ENCODE data around the gene CABP2. TPM values are rescaled to one million over a fixed set of nuclear protein-coding genes. Genes with fewer than 3 reads are reported as not detected.

The CABP2 gene
- total RNA-seq, 1 experiment from 2014 or later, result not detected

DNA sequence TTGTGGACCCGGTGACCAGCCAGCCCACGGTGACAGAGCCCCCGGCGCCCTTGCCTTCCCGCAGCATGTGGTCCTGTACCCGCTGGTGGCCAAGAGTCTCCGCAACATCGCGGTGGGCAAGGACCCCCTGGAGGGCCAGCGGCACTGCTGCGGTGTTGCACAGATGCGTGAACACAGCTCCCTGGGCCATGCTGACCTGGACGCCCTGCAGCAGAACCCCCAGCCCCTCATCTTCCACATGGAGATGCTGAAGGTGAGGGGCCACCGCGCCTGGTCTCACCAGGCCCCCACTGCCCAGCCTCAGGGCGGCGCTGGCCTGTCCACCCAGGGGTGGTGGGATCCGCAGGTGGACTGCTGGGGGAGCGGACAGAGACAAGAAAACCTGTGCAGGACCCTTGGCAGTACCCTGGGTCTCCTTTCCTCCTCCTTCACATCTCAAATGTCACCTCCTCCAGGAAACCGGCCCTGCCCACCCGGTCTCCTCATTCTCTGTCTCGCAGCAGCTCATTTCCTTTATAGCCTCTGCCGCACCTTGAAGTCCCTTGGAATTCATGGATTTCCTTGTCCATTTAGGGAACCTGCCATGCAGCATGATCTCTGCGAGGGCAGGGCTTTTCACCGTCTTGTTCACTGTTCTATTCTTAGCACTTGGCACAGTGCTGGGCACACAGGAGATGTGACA lies 33.9 kb downstream of the CABP2 start:
- DNase-seq, result no peak
- peak overlapping the region in 1 of 3 experiments; percentile 16; a peak in 1 of 7 replicates for H3K27ac Mint-ChIP-seq
- Histone ChIP-seq H3K4me2 (ENCODE audit: insufficient read depth, insufficient read length, low read length) (no peak overlapping the region), H3K9me3 (ENCODE audit: control insufficient read depth, low read depth, low read length) (no peaks in the 10 kb centered on the region), H3K56ac (ENCODE audit: insufficient read length, low read depth, low read length) (no peak overlapping the region), H3K18ac (ENCODE audit: insufficient read length, low read depth, low read length) (no peak overlapping the region), H3K79me1 (ENCODE audit: insufficient read depth, low read depth, low read length, poor library complexity, severe bottlenecking) (no peaks in the 10 kb centered on the region), H2BK120ac (ENCODE audit: low read depth, low read length, poor library complexity, severe bottlenecking) (no peak overlapping the region), H4K8ac (replicated peaks; ENCODE audit: insufficient read length, low read depth, low read length) (no peak overlapping the region), H3K9ac (ENCODE audit: extremely low read depth, insufficient read length, low read length) (no peak overlapping the region), H3K4me1 (ENCODE audit: insufficient read depth, low read length) (no peaks in the 10 kb centered on the region), H4K91ac (ENCODE audit: insufficient read length, low read depth, low read length) (no peak overlapping the region), H3K23ac (ENCODE audit: insufficient read length, low read depth, low read length) (no peak overlapping the region), H2AFZ (ENCODE audit: low read length) (no peak overlapping the region), H2BK15ac (ENCODE audit: low read depth, low read length) (no peak overlapping the region), H4K5ac (ENCODE audit: insufficient read length, low read depth, low read length) (no peak overlapping the region), H3K79me2 (ENCODE audit: insufficient read depth, low read length) (no peaks in the 10 kb centered on the region), H2AK5ac (ENCODE audit: insufficient read length, low read length) (no peak overlapping the region), H2BK12ac (ENCODE audit: insufficient read length, low read depth, low read length) (no peak overlapping the region), H3K27me3 (ENCODE audit: insufficient read depth, low read length) (no peaks in the 10 kb centered on the region), H2BK5ac (ENCODE audit: insufficient read length, low read length) (no peak overlapping the region), H2BK20ac (ENCODE audit: low read depth, low read length, poor library complexity, severe bottlenecking) (no peak overlapping the region), H3K23me2 (ENCODE audit: insufficient read length, low read depth, low read length, poor library complexity, severe bottlenecking) (no peaks in the 10 kb centered on the region), H3K14ac (ENCODE audit: insufficient read depth, low read length) (no peak overlapping the region), H4K20me1 (ENCODE audit: control insufficient read depth, insufficient read depth, insufficient read length) (no peaks in the 10 kb centered on the region), H3K4ac (ENCODE audit: low read depth, low read length) (no peak overlapping the region), H3T11ph (ENCODE audit: low read length) (no peak overlapping the region), H3K27ac (ENCODE audit: insufficient read length, low read depth, low read length) (no peak overlapping the region)
- peaks cover 8 to 32% (median 20%) of the 10 kb centered on the region in 3 experiments; a peak in 6 of 7 replicates for H3K36me3 Mint-ChIP-seq (ENCODE audit: insufficient read depth in 1 of 3, low read depth in 3 of 3)
- no peak overlapping the region; a peak in 1 of 5 replicates for H3K4me3 Mint-ChIP-seq
- H3K4me1 Mint-ChIP-seq, result peaks cover 10 to 11% of the 10 kb centered on the region in 2 experiments
- WGBS (ENCODE audit: extremely low coverage, insufficient read length, low lambda C conversion rate), result no CpG with 5 or more reads among the region's 25 CpGs
- no peaks in the 10 kb centered on the region for H3K9me3 Mint-ChIP-seq
- H3K27me3 Mint-ChIP-seq (ENCODE audit: low read depth), result peaks cover 3% of the 10 kb centered on the region
- TF ChIP-seq, protein P1, sequence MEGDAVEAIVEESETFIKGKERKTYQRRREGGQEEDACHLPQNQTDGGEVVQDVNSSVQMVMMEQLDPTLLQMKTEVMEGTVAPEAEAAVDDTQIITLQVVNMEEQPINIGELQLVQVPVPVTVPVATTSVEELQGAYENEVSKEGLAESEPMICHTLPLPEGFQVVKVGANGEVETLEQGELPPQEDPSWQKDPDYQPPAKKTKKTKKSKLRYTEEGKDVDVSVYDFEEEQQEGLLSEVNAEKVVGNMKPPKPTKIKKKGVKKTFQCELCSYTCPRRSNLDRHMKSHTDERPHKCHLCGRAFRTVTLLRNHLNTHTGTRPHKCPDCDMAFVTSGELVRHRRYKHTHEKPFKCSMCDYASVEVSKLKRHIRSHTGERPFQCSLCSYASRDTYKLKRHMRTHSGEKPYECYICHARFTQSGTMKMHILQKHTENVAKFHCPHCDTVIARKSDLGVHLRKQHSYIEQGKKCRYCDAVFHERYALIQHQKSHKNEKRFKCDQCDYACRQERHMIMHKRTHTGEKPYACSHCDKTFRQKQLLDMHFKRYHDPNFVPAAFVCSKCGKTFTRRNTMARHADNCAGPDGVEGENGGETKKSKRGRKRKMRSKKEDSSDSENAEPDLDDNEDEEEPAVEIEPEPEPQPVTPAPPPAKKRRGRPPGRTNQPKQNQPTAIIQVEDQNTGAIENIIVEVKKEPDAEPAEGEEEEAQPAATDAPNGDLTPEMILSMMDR (conservative IDR thresholded peaks at IDR 0.05), result no peak
